ENCODE results near the gene PATJ.

DNA sequence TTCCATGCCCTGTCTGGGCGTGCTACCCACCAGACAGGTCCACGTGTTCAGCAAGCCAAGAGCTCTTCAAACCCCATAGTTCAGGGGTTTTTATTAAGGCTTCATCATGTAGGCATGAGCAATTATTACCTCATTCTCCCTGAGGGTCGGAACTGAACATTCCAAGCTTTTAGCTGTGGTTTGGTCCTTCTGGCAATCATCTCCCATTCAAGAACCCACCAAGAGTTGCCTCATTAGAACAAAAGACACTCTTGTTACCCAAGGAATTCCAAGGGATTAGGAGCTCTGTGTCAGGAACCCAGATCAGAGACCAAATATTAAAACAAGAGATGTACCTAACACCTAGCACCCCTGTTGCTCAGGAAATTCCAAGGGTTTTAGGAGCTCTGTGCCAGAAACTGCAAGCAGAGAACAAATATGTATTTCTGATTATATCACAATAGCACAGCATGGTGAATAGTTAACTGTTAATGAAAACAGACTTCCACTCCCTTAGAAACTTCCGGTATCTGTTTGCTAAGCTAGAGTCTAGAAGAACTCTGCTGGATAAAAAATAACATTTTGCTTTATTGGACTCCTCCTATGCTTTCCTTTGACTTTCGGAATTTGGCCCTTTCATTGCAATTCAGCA lies 251.2 kb downstream of the PATJ start:
- TF ChIP-seq, protein P1, sequence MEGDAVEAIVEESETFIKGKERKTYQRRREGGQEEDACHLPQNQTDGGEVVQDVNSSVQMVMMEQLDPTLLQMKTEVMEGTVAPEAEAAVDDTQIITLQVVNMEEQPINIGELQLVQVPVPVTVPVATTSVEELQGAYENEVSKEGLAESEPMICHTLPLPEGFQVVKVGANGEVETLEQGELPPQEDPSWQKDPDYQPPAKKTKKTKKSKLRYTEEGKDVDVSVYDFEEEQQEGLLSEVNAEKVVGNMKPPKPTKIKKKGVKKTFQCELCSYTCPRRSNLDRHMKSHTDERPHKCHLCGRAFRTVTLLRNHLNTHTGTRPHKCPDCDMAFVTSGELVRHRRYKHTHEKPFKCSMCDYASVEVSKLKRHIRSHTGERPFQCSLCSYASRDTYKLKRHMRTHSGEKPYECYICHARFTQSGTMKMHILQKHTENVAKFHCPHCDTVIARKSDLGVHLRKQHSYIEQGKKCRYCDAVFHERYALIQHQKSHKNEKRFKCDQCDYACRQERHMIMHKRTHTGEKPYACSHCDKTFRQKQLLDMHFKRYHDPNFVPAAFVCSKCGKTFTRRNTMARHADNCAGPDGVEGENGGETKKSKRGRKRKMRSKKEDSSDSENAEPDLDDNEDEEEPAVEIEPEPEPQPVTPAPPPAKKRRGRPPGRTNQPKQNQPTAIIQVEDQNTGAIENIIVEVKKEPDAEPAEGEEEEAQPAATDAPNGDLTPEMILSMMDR (IDR thresholded peaks at IDR 0.05): no peak
- no peak for TF ChIP-seq EZH2 (IDR thresholded peaks at IDR 0.05; ENCODE audit: borderline replicate concordance, insufficient read depth, low read depth, low read length, poor library complexity, severe bottlenecking)
